Activated CD8-positive, alpha-beta memory T cell treated with anti-CD3 and anti-CD28 coated beads, Interleukin-2, amount 10 ng/mL, durations not matched to agents 7 days and 5 days (primary cell): ENCODE data around the gene EXD2. TPM values are rescaled to one million over a fixed set of nuclear protein-coding genes. Genes with fewer than 3 reads are reported as not detected.

ENCODE experiments used
- total RNA-seq, 2 experiments: library from RNA; stranded (reverse); gene quantifications; one replicate each; pipeline ENCODE4 v1.2.3, GENCODE V29; 2021

EXD2 gene
- total RNA-seq, 2 experiments from 2014 or later, result 5.5 to 6.1 TPM

Other genes starting within 250 kb of the EXD2 start
- gene ACTN1, start 212.2 kb upstream of the EXD2 start, total RNA-seq, result 10 to 100 TPM; 26.8 to 56.0 TPM
- gene DCAF5, start 38.4 kb upstream of the EXD2 start, total RNA-seq, result 10 to 100 TPM; 39.9 to 45.4 TPM
- gene GALNT16, start 68.7 kb downstream of the EXD2 start, total RNA-seq, result under 1 TPM; 0.16 to 0.35 TPM
- 100 to 1,000 TPM; 291 to 348 TPM for gene ERH, start 206.8 kb downstream of the EXD2 start, total RNA-seq
- 10 to 100 TPM; 40.7 to 50.5 TPM for gene SLC39A9, start 207.2 kb downstream of the EXD2 start, total RNA-seq